GM12864 (cell line): Measurements from ENCODE around the gene SGO2.

Experiments
- DNase-seq: peaks from one replicate; pipeline ENCODE4 v3.0.0-alpha.2; 2011; ENCODE audit warnings: low read depth
- H3K4me3 ChIP-seq: 2 replicates; pipeline ENCODE4 v1.5.1; 2011; ENCODE audit warnings: mild to moderate bottlenecking, low read depth, low read length, control low read depth
- TF ChIP-seq, protein P1 (sequence below): IDR thresholded peaks from 2 replicates; pipeline ENCODE4 v1.5.1; 2011; ENCODE audit warnings: low read depth, mild to moderate bottlenecking, moderate library complexity, low read length, control low read depth, inconsistent platforms; ENCODE audit errors: missing control alignments

The SGO2 gene

GRCh38 chr2:200599206-200599605, 73.2 kb downstream of the SGO2 start:
- no peak overlapping the region for H3K4me3 ChIP-seq
- TF ChIP-seq, protein P1, sequence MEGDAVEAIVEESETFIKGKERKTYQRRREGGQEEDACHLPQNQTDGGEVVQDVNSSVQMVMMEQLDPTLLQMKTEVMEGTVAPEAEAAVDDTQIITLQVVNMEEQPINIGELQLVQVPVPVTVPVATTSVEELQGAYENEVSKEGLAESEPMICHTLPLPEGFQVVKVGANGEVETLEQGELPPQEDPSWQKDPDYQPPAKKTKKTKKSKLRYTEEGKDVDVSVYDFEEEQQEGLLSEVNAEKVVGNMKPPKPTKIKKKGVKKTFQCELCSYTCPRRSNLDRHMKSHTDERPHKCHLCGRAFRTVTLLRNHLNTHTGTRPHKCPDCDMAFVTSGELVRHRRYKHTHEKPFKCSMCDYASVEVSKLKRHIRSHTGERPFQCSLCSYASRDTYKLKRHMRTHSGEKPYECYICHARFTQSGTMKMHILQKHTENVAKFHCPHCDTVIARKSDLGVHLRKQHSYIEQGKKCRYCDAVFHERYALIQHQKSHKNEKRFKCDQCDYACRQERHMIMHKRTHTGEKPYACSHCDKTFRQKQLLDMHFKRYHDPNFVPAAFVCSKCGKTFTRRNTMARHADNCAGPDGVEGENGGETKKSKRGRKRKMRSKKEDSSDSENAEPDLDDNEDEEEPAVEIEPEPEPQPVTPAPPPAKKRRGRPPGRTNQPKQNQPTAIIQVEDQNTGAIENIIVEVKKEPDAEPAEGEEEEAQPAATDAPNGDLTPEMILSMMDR = no peak
- no peak for DNase-seq

DNA sequence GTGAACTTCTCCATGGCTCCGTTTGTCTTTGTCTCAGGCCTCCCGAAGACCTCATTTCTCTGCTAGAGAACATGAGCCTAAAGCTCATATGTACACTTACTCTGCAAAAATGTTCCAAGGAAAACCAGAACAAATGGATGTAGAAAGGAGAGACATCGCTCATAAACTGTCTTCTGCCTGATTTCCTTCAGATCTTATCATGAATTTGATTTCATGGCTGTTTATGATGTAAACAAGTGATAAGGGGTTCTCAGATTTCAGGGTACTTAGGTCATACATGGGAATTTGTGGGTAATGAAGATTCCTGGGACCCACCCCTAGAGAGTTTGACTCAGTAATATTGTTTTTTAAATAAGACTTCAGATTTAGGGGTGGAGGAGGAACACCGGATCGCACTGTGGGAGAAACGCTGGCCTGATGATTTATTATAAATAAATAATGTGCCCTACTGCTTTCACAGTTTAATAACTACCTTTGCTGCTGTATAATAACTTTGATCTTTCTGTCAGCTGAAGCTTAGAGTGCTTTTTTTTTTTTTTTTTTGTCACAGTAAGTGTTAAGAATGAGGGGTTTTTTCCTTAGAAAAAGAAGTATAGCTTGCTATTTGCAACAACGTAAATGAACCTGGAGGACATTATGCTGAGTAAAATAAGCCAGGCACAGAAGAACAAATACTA, 74.7 kb downstream of the SGO2 start:
- DNase-seq = no peak
- TF ChIP-seq, protein P1 = no peak
- H3K4me3 ChIP-seq = no peak overlapping the region

DNA sequence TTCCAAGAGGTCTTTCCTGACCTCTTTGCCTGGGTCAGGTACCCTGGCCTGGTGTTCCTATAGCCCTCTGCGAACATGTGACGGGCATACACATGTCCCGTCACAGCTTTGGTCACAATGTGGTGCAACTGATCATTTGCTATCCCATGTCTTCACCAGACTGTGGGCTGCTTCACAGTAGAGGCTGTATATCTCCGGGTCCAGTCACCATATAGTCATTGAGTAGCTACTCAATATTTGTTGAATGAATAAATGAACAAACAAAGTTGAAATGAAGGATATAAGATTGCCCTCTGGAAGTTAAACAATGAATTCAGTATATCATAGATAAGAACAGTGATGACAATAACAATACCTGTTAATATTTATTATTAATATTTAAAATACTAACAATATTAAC, 76.6 kb downstream of the SGO2 start:
- TF ChIP-seq, protein P1 = no peak
- no peak for DNase-seq

DNA sequence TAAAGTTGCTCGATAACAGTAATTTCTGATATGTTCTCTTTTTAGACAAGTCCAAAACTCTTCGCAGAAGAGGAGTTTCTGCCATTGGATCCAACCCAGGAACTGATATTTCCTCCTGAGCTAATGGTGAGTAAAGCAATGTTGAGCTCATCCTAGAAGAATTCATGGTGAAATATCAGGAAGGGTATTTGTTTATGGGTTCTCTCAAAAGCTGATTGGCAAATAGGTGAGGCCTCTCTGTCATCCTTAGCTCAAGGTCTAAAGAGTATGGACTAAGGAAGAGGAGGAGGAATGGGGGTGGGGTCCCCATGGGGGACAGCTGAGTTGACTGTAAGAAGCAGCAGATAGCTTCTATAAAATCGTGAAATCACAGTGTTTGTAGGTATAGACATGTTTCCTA, 78.0 kb downstream of the SGO2 start:
- TF ChIP-seq, protein P1 = no peak
- no peak for DNase-seq
- no peak overlapping the region for H3K4me3 ChIP-seq

More for the DNA sequence above, 76.6 kb downstream of the SGO2 start:
- H3K4me3 ChIP-seq = no peak overlapping the region

DNA sequence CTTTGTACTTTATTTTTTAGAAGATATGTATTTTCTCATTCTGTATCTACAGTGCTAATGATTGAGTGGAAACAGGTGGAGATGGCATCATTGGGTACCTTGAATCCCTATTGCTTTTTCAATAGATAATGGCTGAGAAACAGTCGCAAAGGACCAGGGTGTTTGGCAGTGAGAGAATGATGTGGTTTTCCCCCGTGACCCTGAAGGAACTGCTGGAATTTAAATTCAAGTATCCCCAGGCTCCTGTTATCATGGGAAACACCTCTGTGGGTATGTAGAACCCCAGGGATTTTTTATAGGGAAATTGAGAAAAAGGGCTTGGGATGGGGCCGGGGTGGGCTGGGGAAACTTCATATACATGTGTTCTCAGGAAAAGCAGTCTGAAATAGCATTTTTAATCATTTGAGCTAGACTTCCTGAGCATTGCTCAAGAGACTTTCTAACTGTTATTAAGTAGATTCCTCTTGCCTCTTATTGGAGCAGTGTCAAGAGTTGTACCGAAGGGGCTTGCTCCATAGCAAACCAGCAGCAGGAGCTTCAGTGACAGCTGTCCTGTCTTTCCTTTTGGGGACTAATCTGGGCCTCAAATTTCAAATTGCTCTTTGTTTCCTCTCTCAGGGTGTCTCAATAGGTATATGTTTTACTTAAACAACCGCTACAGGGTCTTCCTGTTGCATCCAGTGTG, 78.7 kb downstream of the SGO2 start:
- DNase-seq = no peak
- H3K4me3 ChIP-seq = no peak overlapping the region
- TF ChIP-seq, protein P1 = no peak

- DNase-seq = no peak
- H3K4me3 ChIP-seq = no peak overlapping the region
- TF ChIP-seq, protein P1 = no peak
Observed at GRCh38 chr2:200608341-200609027, 82.5 kb downstream of the SGO2 start.
